Brain microvascular endothelial cell (primary cell): ENCODE data around the gene OSBPL10.
"Not testable (repeated sequence)": the region's sequence is repeated elsewhere in the genome, so short reads cannot be mapped to it uniquely, and the experiment has no call there.

ENCODE experiments used
- DNase-seq: peaks from one replicate; pipeline ENCODE4 v3.0.0-alpha.2; 2020
- H3K27ac ChIP-seq: fragments of 250-450 bp; sonication (Bioruptor Pico); 2 replicates; pipeline ENCODE4 v1.5.1; 2020; ENCODE audit warnings: mild to moderate bottlenecking, moderate library complexity
- H3K27me3 ChIP-seq: fragments of 250-450 bp; sonication (Bioruptor Pico); replicated peaks from 2 replicates; pipeline ENCODE4 v1.5.1; 2020; ENCODE audit warnings: mild to moderate bottlenecking
- H3K36me3 ChIP-seq: fragments of 250-450 bp; sonication (Bioruptor Pico); replicated peaks from 2 replicates; pipeline ENCODE4 v1.5.1; 2020; ENCODE audit warnings: mild to moderate bottlenecking
- H3K4me3 ChIP-seq: 2 replicates; pipeline ENCODE4 v1.5.1; 2011; ENCODE audit warnings: low read depth, mild to moderate bottlenecking, control low read depth, low read length, moderate library complexity
- CTCF ChIP-seq: IDR thresholded peaks from 2 replicates; pipeline ENCODE4 v1.5.1; 2011; ENCODE audit warnings: low read depth, mild to moderate bottlenecking, moderate library complexity, low read length, control low read depth, inconsistent platforms; ENCODE audit errors: missing control alignments
- in situ Hi-C: cut with HindIII; loops from 2 replicates; pipeline ENCODE4 v1.10.0; 2017; ENCODE audit warnings: low sequenced_read_pairs, low pct_ligation_motif_present

OSBPL10 gene

GRCh38 chr3:31790193-31791089, 190.6 kb downstream of the OSBPL10 start:
- Histone ChIP-seq H3K27ac (no peak overlapping the region), H3K27me3 (no peaks in the 10 kb centered on the region), H3K36me3 (no peaks in the 10 kb centered on the region), H3K4me3 (no peak overlapping the region)
- in situ Hi-C loops: no loop called here
- no peak for TF ChIP-seq CTCF
- no peak for DNase-seq

- no peak for DNase-seq
- no peaks in the 10 kb centered on the region for H3K36me3 ChIP-seq
- TF ChIP-seq CTCF: no peak
- H3K27me3 ChIP-seq: no peaks in the 10 kb centered on the region
- in situ Hi-C loops: no loop called here
- no peak overlapping the region for H3K27ac ChIP-seq
- no peak overlapping the region for H3K4me3 ChIP-seq
These were observed 191.6 kb downstream of the OSBPL10 start for GRCh38 chr3:31789429-31789828.

- H3K27ac ChIP-seq: no peak overlapping the region
- no peaks in the 10 kb centered on the region for H3K36me3 ChIP-seq
- no peak for DNase-seq
- in situ Hi-C loops: no loop called here
- H3K4me3 ChIP-seq: no peak overlapping the region
- H3K27me3 ChIP-seq: no peaks in the 10 kb centered on the region
- no peak for TF ChIP-seq CTCF
These were observed 195.3 kb downstream of the OSBPL10 start for GRCh38 chr3:31785734-31786133.

- in situ Hi-C loops: no loop called here
- DNase-seq: no peak
- Histone ChIP-seq H3K36me3 (no peaks in the 10 kb centered on the region), H3K27me3 (no peaks in the 10 kb centered on the region), H3K4me3 (no peak overlapping the region), H3K27ac (no peak overlapping the region)
- TF ChIP-seq CTCF: no peak
These were observed 195.8 kb downstream of the OSBPL10 start for GRCh38 chr3:31785286-31785685.

GRCh38 chr3:31783851-31784250, 197.2 kb downstream of the OSBPL10 start:
- H3K4me3 ChIP-seq, H3K36me3 ChIP-seq, in situ Hi-C loops: not testable (repeated sequence)

GRCh38 chr3:31782306-31782705, 198.8 kb downstream of the OSBPL10 start:
- in situ Hi-C loops: not testable (repeated sequence)

More at GRCh38 chr3:31783851-31784250, 197.2 kb downstream of the OSBPL10 start:
- peak overlapping the region; percentile 22 for H3K27ac ChIP-seq
- H3K27me3 ChIP-seq: not testable (repeated sequence)
- peak; percentile 68 for DNase-seq

GRCh38 chr3:31779514-31779913, 201.5 kb downstream of the OSBPL10 start:
- no peak for TF ChIP-seq CTCF
- in situ Hi-C loops: no loop called here
- Histone ChIP-seq H3K4me3 (no peak overlapping the region), H3K27ac (no peak overlapping the region), H3K27me3 (no peaks in the 10 kb centered on the region), H3K36me3 (no peaks in the 10 kb centered on the region)
- no peak for DNase-seq

More at GRCh38 chr3:31782306-31782705, 198.8 kb downstream of the OSBPL10 start:
- H3K27me3 ChIP-seq, DNase-seq, H3K27ac ChIP-seq, H3K36me3 ChIP-seq, H3K4me3 ChIP-seq: not testable (repeated sequence)
